HG03039 (cell line): Measurements from ENCODE around the gene CDKN2B-AS1.

ENCODE experiments used
- ATAC-seq: cut with Tn5 transposase; IDR thresholded peaks from one replicate; pipeline ENCODE4 v1.9.1; 2021; ENCODE audit warnings: mild to moderate bottlenecking, moderate library complexity; ENCODE audit not compliant: unreplicated experiment

The CDKN2B-AS1 gene

DNA sequence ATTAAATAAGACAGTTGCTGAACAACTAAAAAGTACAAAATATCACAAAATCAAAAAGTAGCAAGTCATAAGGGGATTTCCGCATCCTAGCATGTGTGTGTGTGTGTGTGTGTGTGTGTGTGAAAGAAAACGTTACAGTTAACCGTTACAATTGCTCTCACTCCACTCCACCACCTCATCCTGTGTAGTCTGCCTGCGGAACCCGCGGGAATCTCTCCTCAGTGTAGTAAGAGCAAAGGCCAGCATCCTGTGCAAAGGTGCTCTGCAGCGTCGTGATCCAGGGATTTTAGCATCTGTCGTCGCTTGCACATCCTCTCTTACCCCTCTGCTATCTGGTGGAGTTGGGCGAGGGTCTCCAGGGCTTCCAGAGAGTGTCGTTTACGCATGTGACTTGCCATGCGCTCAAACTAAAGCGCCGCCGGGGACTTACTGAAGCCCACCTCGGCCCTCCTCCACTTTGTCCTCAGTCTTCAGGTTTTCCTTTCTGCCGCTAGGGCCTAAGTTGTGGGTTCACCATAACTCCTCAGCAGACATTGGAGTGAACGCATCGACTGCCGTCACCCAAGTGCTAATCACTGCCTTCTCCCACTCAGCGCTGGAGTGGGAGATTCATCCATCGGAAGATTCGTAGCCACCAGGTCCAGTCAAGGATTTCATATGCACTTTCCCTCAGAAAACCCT lies 10.6 kb downstream of the CDKN2B-AS1 start:
- ATAC-seq = no peak

DNA sequence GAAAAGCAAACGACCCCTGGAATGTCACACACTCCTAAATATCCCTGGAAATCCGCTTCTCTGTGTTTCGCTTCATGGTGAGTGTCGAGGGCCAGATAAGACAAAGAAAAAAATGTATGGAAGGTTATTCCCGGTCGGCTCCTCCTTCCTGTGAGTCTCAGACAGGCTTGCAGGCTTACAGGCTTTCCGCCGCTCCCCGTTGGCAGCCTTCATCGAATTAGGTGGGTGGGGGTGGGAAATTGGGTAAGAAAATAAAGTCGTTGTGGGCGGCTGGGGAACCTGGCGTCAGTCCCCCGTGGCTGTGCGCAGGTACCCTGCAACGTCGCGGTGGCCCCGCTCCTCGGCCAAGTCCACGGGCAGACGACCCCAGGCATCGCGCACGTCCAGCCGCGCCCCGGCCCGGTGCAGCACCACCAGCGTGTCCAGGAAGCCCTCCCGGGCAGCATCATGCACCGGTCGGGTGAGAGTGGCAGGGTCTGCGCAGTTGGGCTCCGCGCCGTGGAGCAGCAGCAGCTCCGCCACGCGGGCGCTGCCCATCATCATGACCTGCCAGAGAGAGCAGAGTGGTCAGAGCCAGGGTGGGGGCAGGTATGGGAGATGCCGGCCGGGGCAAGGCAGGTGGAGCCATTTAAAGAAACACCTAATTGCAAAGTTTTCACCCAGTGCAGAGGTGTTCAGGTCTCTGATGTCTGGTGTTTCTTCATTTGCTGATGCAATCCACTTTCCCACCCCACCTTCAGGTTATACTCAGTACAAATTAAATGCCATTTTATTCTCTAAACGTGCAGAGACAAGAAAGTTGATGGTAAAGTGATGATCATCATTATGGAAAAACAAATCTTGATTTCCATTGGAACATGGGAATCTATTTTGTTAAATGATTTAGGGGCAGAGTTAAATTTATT lies 11.4 kb downstream of the CDKN2B-AS1 start:
- ATAC-seq = no peak

DNA sequence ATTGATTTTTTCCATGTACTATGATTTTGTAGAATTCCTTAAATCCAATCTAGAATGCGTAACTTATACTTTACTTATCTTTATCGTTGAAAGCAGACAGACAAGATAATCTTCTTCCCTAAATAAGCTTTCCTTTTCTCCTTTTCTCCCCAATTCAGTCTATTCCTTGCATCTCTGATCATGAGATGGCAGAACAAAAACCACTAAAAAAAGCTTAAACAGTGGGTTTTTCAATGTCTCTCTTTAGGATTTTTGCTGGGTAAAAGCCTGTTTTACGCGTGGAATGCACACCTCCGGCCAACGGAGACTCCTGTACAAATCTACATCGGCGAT lies 13.8 kb downstream of the CDKN2B-AS1 start:
- ATAC-seq = no peak

DNA sequence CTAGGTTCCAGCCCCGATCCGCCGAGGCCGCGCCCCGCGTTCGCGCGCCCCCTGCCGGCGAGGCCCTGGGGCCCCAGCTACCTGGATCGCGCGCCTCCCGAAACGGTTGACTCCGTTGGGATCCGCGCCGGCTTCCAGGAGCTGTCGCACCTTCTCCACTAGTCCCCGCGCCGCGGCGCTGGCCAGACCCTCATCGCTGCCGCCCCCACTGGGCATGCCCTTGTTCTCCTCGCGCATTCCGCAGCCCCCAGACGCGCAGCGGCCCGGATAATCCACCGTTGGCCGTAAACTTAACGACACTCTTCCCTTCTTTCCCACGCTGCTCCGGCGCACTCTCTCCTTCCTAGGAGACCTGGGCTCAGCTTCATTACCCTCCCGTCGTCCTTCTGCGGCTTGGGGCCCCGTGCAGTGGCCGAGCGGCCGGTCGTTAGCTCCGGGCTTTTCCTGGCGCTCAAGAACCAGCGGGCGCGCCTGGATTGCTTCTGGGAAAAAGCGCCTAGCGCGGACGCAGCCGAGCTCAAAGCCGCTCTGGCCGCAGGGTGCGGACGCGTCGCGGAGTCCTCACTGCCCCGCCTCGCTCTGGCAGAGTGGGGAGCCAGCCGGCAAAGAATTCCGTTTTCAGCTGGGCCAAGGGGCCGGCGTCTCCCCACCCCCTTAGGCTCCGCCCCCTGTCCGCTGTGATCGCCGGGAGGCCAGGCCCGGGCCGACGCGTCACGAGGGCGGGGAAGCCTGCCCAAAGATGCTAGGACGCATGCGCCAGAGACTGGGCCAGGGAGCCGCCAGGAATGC lies 14.3 kb downstream of the CDKN2B-AS1 start, which contains the start of gene CDKN2B:
CDKN2B (minus strand) TSS at position 589 of the 789 bp plus-strand sequence; CDS start at position 237, 352 bp downstream.
- peak; percentile 93 for ATAC-seq

DNA sequence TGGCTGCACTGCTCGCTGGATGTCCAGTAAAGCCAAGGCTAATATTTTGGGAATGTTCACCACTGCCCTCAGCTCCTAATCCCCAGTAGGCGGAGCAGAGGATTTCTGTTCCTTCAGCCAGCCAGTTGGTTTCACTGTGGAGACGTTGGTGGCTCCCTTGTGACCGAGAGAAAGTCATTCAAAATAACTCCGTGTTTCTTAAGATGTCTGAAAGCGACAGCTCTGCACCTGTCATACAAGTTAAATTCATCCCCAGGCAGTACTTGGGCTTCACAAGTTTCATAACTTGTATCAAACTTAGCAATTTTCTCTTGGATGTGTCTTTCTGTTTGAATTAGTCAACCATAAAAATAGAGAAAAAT lies 14.9 kb downstream of the CDKN2B-AS1 start:
- ATAC-seq = peak; percentile 35

DNA sequence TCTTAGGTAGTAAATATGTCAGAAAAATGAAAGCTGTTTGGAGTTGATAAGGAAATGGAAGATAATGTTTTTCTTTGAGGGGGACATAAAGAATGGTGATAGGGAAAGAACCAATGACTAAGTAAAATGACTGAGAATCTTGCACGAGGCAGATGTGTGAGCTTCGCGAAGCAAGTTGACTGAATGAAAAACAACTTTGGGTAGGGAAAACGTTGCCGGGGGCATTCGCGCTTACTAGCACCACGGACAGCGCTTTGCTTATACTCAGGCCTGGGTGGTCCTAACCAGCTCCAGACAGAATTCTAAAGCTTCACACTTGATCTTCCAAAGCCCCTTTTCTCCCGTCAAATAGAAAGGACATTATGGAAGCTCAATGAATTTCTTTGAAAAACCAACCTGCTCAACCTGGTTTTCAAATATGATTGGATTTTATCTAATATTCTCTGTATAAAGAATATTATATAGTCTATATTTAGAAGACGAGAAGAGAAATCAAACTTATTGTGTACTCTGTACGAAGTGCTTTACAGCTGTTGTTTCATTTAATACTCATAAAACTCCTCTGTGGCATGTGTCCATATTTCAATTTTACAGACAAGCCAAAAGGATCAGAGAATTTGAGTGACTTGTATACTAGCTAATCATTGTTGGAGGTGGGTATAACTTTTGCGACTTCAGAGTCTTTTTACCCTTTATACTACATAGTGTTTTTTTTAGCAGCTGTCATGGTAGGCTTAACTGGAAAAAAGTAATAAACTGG lies 16.5 kb downstream of the CDKN2B-AS1 start:
- ATAC-seq = no peak

DNA sequence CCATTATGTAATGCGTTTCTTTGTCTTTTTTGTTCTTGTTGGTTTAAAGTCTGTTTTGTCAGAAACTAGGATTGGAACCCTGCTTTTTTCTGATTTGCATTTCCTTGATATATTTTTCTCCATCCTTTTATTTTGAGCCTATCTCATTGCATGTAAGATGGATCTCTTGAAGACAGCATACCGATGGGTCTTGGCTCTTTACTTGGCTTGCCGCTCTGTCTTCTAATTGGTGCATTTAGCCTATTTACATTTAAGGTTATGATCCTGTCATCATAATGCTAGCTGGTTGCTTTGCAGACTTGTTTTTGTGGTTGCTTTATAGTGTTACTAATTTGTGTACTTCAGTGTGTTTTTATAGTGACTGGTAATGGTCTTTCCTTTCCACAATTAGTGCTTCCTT lies 27.8 kb downstream of the CDKN2B-AS1 start:
- no peak for ATAC-seq

DNA sequence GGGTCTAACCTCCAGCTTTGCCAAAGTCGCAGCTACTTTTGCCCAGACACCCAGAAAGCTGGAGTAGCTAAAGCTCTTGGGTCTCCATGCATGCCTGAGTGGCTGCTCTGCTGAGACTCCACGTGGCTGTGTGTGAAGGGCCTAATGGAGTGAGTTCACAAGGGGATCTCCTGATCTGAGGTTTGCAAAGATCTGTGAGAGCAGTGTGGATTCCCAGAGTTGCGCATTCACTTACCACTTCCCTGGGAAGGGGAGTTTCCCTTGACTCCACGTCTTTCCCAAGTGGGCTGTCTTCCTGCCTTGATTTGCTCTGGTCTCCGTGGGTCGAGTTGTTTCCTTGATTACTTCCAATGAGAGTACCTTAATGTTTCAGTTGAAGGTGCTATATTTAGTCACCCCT lies 32.1 kb downstream of the CDKN2B-AS1 start:
- no peak for ATAC-seq

DNA sequence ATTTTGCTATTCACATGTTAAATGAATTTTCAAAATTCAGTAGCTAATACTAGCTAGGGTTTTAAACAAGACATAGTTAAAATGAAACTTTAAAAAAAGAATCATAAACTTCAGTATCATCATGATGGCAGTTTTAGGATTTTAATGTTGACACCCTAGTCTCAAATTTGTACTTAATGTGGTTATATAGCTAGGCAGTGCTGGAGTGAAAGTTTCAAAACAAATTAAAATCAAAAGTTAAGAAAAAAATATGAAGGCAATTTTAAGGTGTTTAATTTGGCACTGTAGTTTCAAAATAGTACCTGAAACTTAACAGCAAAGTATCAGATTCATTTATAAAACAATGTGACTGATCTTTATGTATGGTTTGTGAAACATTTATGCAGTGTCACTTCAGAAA lies 33.8 kb downstream of the CDKN2B-AS1 start:
- no peak for ATAC-seq

DNA sequence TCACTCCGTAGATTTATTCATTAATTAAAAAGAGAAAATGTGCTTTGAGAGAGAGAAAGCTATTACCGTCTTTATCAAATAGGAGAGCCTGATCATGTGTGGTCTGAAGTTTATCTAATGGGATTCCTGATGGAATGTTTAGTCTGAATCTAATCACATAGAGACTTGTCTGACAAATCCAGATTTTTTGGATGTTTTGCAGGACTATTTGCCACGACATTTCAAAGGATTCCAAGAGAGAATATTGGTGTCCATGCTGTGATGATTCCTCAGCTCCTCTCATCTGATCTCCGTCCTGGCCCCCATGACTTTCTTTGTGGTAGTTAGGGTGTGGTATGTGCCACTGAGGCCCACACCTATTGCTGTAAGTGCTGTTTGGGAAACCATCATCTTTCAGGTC lies 34.6 kb downstream of the CDKN2B-AS1 start:
- ATAC-seq = no peak

DNA sequence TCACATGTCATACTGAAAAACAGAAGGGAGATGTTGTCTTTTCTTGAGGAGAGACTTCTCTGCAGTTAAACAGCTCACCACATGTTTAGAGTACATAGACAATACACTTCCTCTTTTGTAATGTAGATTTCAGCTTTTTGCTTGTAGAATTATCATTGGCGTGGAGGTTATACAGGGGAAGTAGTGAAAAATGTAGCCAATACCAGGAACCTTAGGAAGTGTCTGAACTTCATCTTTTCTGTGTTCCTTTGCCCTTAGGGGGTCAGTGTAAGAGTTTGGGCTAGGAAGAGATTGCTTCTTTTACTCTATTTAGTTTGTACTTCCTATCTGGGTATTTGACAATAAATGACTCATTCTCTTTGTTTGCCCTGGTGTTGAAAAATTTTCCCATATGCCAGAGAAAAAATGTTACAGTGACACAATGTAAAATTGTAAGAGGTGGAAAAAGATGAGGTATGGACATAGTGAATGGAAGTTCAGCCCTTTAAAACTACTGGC lies 35.6 kb downstream of the CDKN2B-AS1 start:
- ATAC-seq = peak; percentile 74

DNA sequence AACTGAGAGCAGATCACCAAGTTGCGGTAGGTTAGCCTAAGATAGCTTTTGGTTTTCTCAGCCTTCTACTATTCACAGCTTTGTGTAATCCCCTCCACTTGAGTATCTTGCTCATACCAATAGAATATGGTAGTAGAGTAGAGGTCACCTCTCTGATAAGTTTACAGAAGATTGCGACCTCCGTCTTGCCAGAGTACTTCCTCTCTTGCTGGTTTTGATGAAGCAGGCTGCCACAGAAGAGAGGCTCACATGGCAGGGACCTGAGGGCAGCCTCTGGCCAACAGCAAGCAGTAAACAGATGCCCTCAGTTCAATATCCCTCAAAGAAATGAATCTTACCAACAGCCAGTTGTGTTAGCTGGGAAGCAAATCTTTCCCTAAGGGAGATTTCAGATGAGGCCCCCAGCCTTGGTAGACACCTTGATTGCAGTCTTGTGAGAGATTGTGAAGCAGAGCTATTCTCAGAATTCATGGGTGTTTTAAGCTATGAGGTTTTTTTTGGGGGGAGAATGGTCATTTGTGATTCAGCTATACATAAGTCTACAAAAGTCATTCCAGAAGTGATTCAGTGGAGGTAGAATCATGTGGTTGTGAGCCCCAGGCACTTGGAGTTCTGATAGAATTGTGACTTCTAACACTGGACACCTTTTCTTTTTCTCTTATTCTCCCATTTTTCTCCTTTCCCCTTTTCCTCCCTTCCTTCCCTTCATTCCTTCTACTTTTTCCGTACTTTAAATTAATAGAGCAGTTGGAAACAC lies 37.2 kb downstream of the CDKN2B-AS1 start:
- ATAC-seq = no peak

DNA sequence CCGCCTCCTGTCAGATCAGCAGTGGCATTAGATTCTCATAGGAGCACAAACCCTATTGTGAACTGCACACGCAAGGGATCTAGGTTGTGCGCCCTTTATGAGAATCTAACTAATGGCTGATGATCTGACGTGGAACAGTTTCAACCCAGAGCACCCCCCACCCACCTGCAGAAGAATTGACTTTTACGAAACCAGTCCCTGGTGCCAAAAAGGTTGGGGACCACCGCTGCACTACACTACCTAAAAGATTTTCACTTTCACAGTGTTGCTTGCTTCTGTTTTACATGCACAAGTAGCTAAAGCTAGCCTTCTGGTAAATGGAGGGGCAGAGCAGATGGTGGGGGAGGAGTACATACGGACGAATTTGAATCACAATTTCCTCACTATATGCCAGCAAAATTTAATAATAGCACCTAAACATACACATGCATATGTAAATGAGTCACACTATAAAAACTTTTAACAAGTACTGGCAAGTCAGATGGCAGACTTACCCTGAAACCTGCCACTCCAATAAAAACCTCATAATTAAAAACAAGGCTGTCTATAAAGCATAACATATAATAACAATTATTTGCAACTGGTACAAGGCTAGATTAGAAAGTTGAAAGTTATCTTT lies 38.5 kb downstream of the CDKN2B-AS1 start:
- ATAC-seq = no peak

DNA sequence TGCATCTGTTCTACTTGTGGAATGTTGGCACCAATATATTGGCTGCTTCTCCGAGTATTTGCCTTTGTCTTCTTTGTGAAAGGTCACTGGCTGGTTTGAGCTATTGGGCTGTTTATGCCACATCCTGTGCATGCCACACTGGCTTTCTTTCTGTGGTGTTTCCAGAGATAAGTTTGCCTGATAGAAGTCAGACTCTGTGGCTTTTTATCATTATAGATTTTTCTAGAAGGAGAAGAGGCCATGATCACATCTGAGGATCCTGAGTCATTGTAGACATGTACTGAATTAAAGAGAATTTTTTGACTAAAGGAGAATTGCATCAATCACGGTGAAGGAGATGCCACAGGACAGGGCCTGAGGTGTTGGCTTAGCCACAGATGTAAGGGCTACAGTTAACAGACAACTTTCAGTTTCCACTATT lies 41.0 kb downstream of the CDKN2B-AS1 start:
- ATAC-seq = no peak

DNA sequence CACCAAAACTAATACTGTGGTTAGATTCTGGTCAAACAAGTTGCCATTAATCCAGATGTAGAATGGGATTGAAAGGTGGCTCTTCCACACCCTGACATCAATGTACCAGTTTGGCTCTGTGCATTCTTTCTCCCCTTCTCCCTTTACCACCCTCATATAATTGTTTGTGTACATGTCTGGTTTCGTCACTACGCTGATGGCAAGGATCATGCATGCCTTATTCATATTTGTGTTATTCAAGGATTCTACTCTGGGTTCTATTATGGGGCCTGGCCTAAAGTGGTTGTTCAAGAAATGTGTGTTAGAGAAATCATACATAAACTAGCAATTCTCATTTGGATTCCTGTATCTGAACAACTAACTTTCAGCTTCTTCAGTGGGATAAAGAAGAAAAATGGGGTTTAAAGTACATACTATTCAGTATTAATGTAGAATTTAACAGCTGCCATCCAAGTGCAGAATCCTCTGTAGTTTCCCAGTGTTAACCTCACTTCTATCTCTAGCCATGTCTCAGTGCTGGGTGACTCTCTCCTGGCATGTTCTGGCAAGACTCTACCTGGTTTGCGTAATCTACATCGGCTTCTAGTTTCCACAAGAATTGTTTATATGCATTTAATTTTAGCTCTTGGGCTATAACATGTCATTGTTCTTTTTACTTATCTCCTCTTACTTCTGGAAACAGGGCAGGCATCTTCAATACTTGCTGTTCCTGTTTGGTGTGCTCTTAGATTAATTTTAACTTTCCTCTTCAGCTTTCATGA lies 42.5 kb downstream of the CDKN2B-AS1 start:
- ATAC-seq = no peak

DNA sequence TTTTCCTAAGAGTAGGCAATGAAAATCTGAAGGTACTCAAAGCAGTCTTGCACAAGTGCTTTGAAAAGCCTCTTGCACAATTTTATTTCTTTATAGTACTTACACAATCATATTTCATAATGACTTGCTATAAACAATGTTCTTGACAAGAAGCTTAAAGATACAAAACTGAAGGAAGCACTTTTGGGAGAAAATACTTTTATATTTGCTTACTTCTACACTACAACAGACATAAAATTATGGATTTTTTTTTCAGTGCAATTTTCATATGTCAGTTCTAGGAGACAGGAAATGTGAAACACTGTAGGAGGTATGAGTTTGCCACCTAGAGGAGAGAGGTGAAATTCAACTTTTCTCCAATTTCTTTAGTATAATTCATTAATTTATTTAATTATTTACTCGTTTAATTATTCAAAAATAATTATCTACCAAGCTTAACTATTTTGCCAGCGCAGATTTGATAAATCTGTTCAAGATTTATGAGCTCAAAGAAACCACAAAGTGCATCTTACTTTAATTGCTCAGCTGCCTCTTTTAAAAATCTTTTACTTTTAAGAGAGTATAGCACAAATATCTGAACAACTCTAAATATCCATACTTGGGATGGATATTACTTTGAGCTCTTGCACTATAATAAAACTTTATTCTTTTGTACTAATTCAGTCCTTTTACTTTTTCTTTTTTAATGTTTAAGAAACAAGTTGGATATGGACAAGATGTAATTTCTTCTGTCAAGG lies 43.5 kb downstream of the CDKN2B-AS1 start:
- no peak for ATAC-seq

DNA sequence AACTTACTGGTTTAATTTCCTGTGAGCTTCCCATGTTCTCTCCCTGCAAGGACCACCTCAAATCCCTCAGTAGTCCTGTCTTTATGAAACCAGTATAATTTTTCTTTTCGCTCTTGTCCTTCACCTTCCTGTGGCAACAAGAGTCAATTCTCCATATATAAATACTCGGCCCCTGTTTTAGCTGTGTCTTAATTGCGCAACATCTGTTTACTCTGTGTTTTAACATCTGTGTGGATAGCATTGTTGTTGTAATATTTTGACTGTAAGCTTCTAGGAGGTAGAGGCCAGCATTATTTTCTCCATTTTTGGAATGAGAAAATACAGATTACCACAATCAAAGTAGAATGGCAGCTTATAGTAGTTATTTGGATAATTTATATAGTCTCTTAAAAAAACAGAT lies 44.7 kb downstream of the CDKN2B-AS1 start:
- ATAC-seq = no peak

DNA sequence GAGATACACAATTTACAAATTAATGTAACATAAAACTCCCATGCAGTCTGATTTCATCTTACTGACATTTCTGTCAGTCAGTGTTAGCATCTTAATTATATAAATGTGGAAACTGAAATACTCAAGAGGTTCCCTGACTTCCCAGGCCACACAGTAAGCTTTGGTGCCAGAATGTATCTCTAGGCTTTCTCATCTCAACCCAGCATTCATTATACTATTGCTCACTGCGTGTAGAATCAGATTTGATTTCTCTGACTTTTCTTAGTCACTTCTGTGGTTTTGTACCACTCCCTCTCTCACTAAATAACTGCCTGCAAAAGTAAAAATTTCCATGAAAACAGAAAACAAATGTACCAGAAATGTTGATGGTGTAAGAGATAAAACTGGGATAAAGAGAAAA lies 46.2 kb downstream of the CDKN2B-AS1 start:
- ATAC-seq = no peak
